Epithelial cell of proximal tubule (primary cell): ENCODE results near the gene MLXIPL. TPM values are rescaled to one million over a fixed set of nuclear protein-coding genes. Genes with fewer than 3 reads are reported as not detected.

ENCODE experiments used
- DNase-seq: peaks from one replicate; pipeline ENCODE4 v3.0.0-alpha.2; 2011; ENCODE audit warnings: low read depth
- H3K4me3 ChIP-seq: 2 replicates; pipeline ENCODE4 v1.5.1; 2011; ENCODE audit warnings: low read depth, mild to moderate bottlenecking, low read length
- CTCF ChIP-seq: conservative IDR thresholded peaks from 2 replicates; pipeline ENCODE4 v1.5.1; 2012; ENCODE audit warnings: low read depth, mild to moderate bottlenecking, low read length
- total RNA-seq: library from RNA; depleted of rRNA; stranded (reverse); fragments of >200 nt; gene quantifications from 2 replicates; pipeline ENCODE4 v1.2.3, GENCODE V29; 2015

The MLXIPL gene
- total RNA-seq, 1 donor from 2014 or later, result not detected

GRCh38 chr7:73644688-73645286 lies 20.5 kb upstream of the MLXIPL start:
- DNase-seq, result no peak
- no peak for TF ChIP-seq CTCF
- H3K4me3 ChIP-seq, result no peak overlapping the region

GRCh38 chr7:73642834-73643233 lies 18.5 kb upstream of the MLXIPL start:
- no peak overlapping the region for H3K4me3 ChIP-seq
- no peak for DNase-seq
- TF ChIP-seq CTCF, result no peak

- TF ChIP-seq CTCF, result no peak
- H3K4me3 ChIP-seq, result no peak overlapping the region
- DNase-seq, result no peak
These were observed 14.6 kb upstream of the MLXIPL start for GRCh38 chr7:73638911-73639310.

GRCh38 chr7:73635428-73636200 lies 11.3 kb upstream of the MLXIPL start:
- TF ChIP-seq CTCF, result no peak
- H3K4me3 ChIP-seq, result no peak overlapping the region
- no peak for DNase-seq

- DNase-seq, result no peak
- H3K4me3 ChIP-seq, result no peak overlapping the region
- TF ChIP-seq CTCF, result no peak
These were observed 9.5 kb upstream of the MLXIPL start for GRCh38 chr7:73633844-73634243.

- DNase-seq, result no peak
- H3K4me3 ChIP-seq, result no peak overlapping the region
- no peak for TF ChIP-seq CTCF
These were observed 9.0 kb upstream of the MLXIPL start for GRCh38 chr7:73633323-73633722.

GRCh38 chr7:73631558-73631957 lies 7.2 kb upstream of the MLXIPL start:
- TF ChIP-seq CTCF, result no peak
- no peak overlapping the region for H3K4me3 ChIP-seq
- no peak for DNase-seq
